Central memory CD8-positive, alpha-beta T cell (primary cell): ENCODE measurements around the gene KRTAP10-4.
"Not testable (repeated sequence)": the region's sequence is repeated elsewhere in the genome, so short reads cannot be mapped to it uniquely, and the experiment has no call there.

Experiments used
- ATAC-seq: fragments of 150-1000 bp; cut with Tn5 transposase; replicated peaks from 2 replicates; pipeline ENCODE4 v1.10.0; 2022; ENCODE audit warnings: mild to moderate bottlenecking, moderate FRiP score, moderate number of reproducible peaks; ENCODE audit not compliant: poor library complexity, severe bottlenecking; ENCODE audit errors: extremely low read depth
- DNase-seq, 2 donors: peaks; one replicate each; pipeline ENCODE4 v3.0.0; 2021; ENCODE audit warnings: low spot score in 2 of 2
- H3K27ac Mint-ChIP-seq: one replicate; pipeline ENCODE4 v1.8.0; 2022; ENCODE audit warnings: low read depth, mild to moderate bottlenecking, moderate library complexity, mixed read lengths
- H3K27me3 Mint-ChIP-seq: one replicate; pipeline ENCODE4 v1.8.0; 2022; ENCODE audit warnings: mixed read lengths
- H3K36me3 Mint-ChIP-seq: one replicate; pipeline ENCODE4 v1.8.0; 2022; ENCODE audit warnings: mild to moderate bottlenecking, moderate library complexity, mixed read lengths; ENCODE audit not compliant: insufficient read depth
- H3K4me1 Mint-ChIP-seq: one replicate; pipeline ENCODE4 v1.8.0; 2022; ENCODE audit warnings: mixed read lengths
- H3K4me3 Mint-ChIP-seq: one replicate; pipeline ENCODE4 v1.8.0; 2022; ENCODE audit warnings: mild to moderate bottlenecking, moderate library complexity, mixed read lengths
- H3K9me3 Mint-ChIP-seq: one replicate; pipeline ENCODE4 v1.8.0; 2022; ENCODE audit warnings: mixed read lengths

KRTAP10-4 gene

GRCh38 chr21:44539991-44540666 is 33.4 kb upstream of the KRTAP10-4 start, which contains the start of gene KRTAP10-1:
Gene KRTAP10-1, minus strand, starts transcription at chr21:44540195. Its CDS starts 45 bp downstream, at chr21:44540150.
- no peak within 1 kb of the TSS for H3K4me3 Mint-ChIP-seq
- no peaks in the 10 kb centered on the region for H3K9me3 Mint-ChIP-seq
- H3K4me1 Mint-ChIP-seq = no peaks in the 10 kb centered on the region
- no peaks in the 10 kb centered on the region for H3K36me3 Mint-ChIP-seq
- H3K27me3 Mint-ChIP-seq = no peaks in the 10 kb centered on the region
- no peak within 1 kb of the TSS for H3K27ac Mint-ChIP-seq
- ATAC-seq (no peak), DNase-seq (no peak)

- Mint-ChIP-seq H3K27ac (no peak overlapping the region), H3K27me3 (no peaks in the 10 kb centered on the region), H3K9me3 (peaks cover 4% of the 10 kb centered on the region), H3K36me3 (no peaks in the 10 kb centered on the region), H3K4me3 (no peak overlapping the region), H3K4me1 (no peaks in the 10 kb centered on the region)
- DNase-seq (no peak), ATAC-seq (no peak)
These were observed 32.7 kb upstream of the KRTAP10-4 start for GRCh38 chr21:44540741-44541288.

- no peaks in the 10 kb centered on the region for H3K27me3 Mint-ChIP-seq
- peaks cover 15% of the 10 kb centered on the region for H3K9me3 Mint-ChIP-seq
- no peak overlapping the region for H3K27ac Mint-ChIP-seq
- DNase-seq = no peak
- H3K36me3 Mint-ChIP-seq = peaks cover 2% of the 10 kb centered on the region
- ATAC-seq = no peak
- H3K4me3 Mint-ChIP-seq = no peak overlapping the region
- H3K4me1 Mint-ChIP-seq = peaks cover 12% of the 10 kb centered on the region
These were observed 30.8 kb upstream of the KRTAP10-4 start for GRCh38 chr21:44542716-44543115.

GRCh38 chr21:44544566-44544965 is 29.0 kb upstream of the KRTAP10-4 start:
- DNase-seq (no peak), ATAC-seq (no peak)
- Mint-ChIP-seq H3K9me3 (peaks cover 17% of the 10 kb centered on the region), H3K36me3 (peaks cover 3% of the 10 kb centered on the region), H3K4me1 (peaks cover 26% of the 10 kb centered on the region), H3K27ac (no peak overlapping the region), H3K4me3 (no peak overlapping the region), H3K27me3 (no peaks in the 10 kb centered on the region)

GRCh38 chr21:44547656-44548331 is 25.7 kb upstream of the KRTAP10-4 start:
- H3K27ac Mint-ChIP-seq = peak overlapping the region; percentile 90
- H3K27me3 Mint-ChIP-seq = no peaks in the 10 kb centered on the region
- peak overlapping the region; percentile 69 for H3K4me3 Mint-ChIP-seq
- H3K36me3 Mint-ChIP-seq = peaks cover 6% of the 10 kb centered on the region
- peaks cover 33% of the 10 kb centered on the region for H3K4me1 Mint-ChIP-seq
- peaks cover 17% of the 10 kb centered on the region for H3K9me3 Mint-ChIP-seq
- peak in 1 of 2 donors; percentile 16 for DNase-seq
- ATAC-seq = peak; percentile 86

- DNase-seq (no peak), ATAC-seq (no peak)
- H3K9me3 Mint-ChIP-seq = peaks cover 21% of the 10 kb centered on the region
- H3K27me3 Mint-ChIP-seq = no peaks in the 10 kb centered on the region
- peaks cover 6% of the 10 kb centered on the region for H3K36me3 Mint-ChIP-seq
- H3K27ac Mint-ChIP-seq = peak overlapping the region; percentile 90
- H3K4me1 Mint-ChIP-seq = peaks cover 33% of the 10 kb centered on the region
- H3K4me3 Mint-ChIP-seq = peak overlapping the region; percentile 69
These were observed 25.1 kb upstream of the KRTAP10-4 start for GRCh38 chr21:44548381-44548780.

GRCh38 chr21:44548922-44549321 is 24.6 kb upstream of the KRTAP10-4 start:
- H3K4me1 Mint-ChIP-seq = peaks cover 33% of the 10 kb centered on the region
- DNase-seq (no peak), ATAC-seq (no peak)
- no peaks in the 10 kb centered on the region for H3K27me3 Mint-ChIP-seq
- peak overlapping the region; percentile 90 for H3K27ac Mint-ChIP-seq
- H3K4me3 Mint-ChIP-seq = no peak overlapping the region
- H3K36me3 Mint-ChIP-seq = peaks cover 6% of the 10 kb centered on the region
- peaks cover 23% of the 10 kb centered on the region for H3K9me3 Mint-ChIP-seq

GRCh38 chr21:44549525-44550211 is 23.9 kb upstream of the KRTAP10-4 start:
- no peak for ATAC-seq
- H3K4me1 Mint-ChIP-seq = peaks cover 33% of the 10 kb centered on the region
- H3K36me3 Mint-ChIP-seq = peaks cover 6% of the 10 kb centered on the region
- no peak for DNase-seq
- H3K27me3 Mint-ChIP-seq = no peaks in the 10 kb centered on the region
- H3K4me3 Mint-ChIP-seq = no peak overlapping the region
- no peak overlapping the region for H3K27ac Mint-ChIP-seq
- peaks cover 23% of the 10 kb centered on the region for H3K9me3 Mint-ChIP-seq

GRCh38 chr21:44550285-44550684 is 23.2 kb upstream of the KRTAP10-4 start:
- not testable (repeated sequence) for H3K4me3 Mint-ChIP-seq, ATAC-seq
- H3K9me3 Mint-ChIP-seq = peaks cover 23% of the 10 kb centered on the region

GRCh38 chr21:44550807-44551206 is 22.7 kb upstream of the KRTAP10-4 start:
- H3K4me1 Mint-ChIP-seq = peaks cover 33% of the 10 kb centered on the region
- ATAC-seq (no peak), DNase-seq (no peak)
- peaks cover 6% of the 10 kb centered on the region for H3K36me3 Mint-ChIP-seq
- peaks cover 20% of the 10 kb centered on the region for H3K9me3 Mint-ChIP-seq
- H3K4me3 Mint-ChIP-seq = no peak overlapping the region
- peak overlapping the region; percentile 57 for H3K27ac Mint-ChIP-seq
- H3K27me3 Mint-ChIP-seq = no peaks in the 10 kb centered on the region

More at GRCh38 chr21:44550285-44550684, 23.2 kb upstream of the KRTAP10-4 start:
- H3K36me3 Mint-ChIP-seq, H3K27me3 Mint-ChIP-seq, DNase-seq: not testable (repeated sequence)
- Mint-ChIP-seq H3K27ac (peak overlapping the region; percentile 57), H3K4me1 (peaks cover 33% of the 10 kb centered on the region)

GRCh38 chr21:44551340-44551961 is 22.1 kb upstream of the KRTAP10-4 start, which contains the start of gene KRTAP10-2:
Gene KRTAP10-2, minus strand, starts transcription at chr21:44551505. Its CDS starts 47 bp downstream, at chr21:44551458.
- no peak for ATAC-seq
- no peak for DNase-seq
- H3K4me3 Mint-ChIP-seq = no peak within 1 kb of the TSS
- H3K4me1 Mint-ChIP-seq = peaks cover 33% of the 10 kb centered on the region
- H3K9me3 Mint-ChIP-seq = peaks cover 20% of the 10 kb centered on the region
- no peaks in the 10 kb centered on the region for H3K27me3 Mint-ChIP-seq
- peak within 1 kb of the TSS; percentile 57 for H3K27ac Mint-ChIP-seq
- H3K36me3 Mint-ChIP-seq = peaks cover 6% of the 10 kb centered on the region

GRCh38 chr21:44552136-44552535 is 21.4 kb upstream of the KRTAP10-4 start:
- ATAC-seq (no peak), DNase-seq (no peak)
- Mint-ChIP-seq H3K9me3 (peaks cover 14% of the 10 kb centered on the region), H3K27ac (no peak overlapping the region), H3K27me3 (no peaks in the 10 kb centered on the region), H3K4me1 (peaks cover 27% of the 10 kb centered on the region), H3K36me3 (peaks cover 6% of the 10 kb centered on the region), H3K4me3 (no peak overlapping the region)
